H1 (cell line): ENCODE data around the gene UNC13D. TPM values are rescaled to one million over a fixed set of nuclear protein-coding genes. Genes with fewer than 3 reads are reported as not detected.

Source experiments
- CTCF ChIA-PET: fragments of 300-600 bp; sonication (Branson Sonifier 250); formaldehyde crosslinking; loops from one replicate; lab custom pipeline; 2021; ENCODE audit not compliant: partially characterized antibody; lab: Charles Lee
- POLR2A ChIA-PET: fragments of 300-600 bp; sonication (Branson Sonifier 250); formaldehyde crosslinking; loops from one replicate; lab custom pipeline; 2021; ENCODE audit warnings: inconsistent platforms; ENCODE audit not compliant: partially characterized antibody; lab: Charles Lee
- DNase-seq, 2 experiments: peaks; one replicate each; pipeline versions ENCODE4 v3.0.0 to v3.0.0-alpha.2; 2010 to 2022; ENCODE audit warnings: low spot score in 2 of 2, low read depth in 1 of 2, mixed read lengths in 1 of 2
- FAIRE-seq: peaks from 2 replicates; lab custom pipeline; 2011; peaks lifted over from hg19 to GRCh38; lab: Jason Lieb, UNC
- H2AFZ ChIP-seq: 2 replicates; pipeline ENCODE4 v1.8.1; 2012; ENCODE audit warnings: low read length, inconsistent platforms
- H2AK5ac ChIP-seq: 2 replicates; pipeline ENCODE4 v1.6.1; 2013; ENCODE audit warnings: low read depth, low read length
- H2BK120ac ChIP-seq: replicated peaks from 2 replicates; pipeline ENCODE3; 2013; ENCODE audit warnings: low read depth, low read length, inconsistent platforms
- H2BK12ac ChIP-seq: 2 replicates; pipeline ENCODE4 v1.6.1; 2013; ENCODE audit warnings: low read depth, low read length
- H2BK15ac ChIP-seq: 2 replicates; pipeline ENCODE4 v1.6.1; 2013; ENCODE audit warnings: low read length
- H2BK20ac ChIP-seq: 2 replicates; pipeline ENCODE4 v1.6.1; 2013; ENCODE audit warnings: low read length
- H2BK5ac ChIP-seq: 2 replicates; pipeline ENCODE4 v1.6.1; 2013; ENCODE audit warnings: low read depth, low read length
- H3K14ac ChIP-seq: 2 replicates; pipeline ENCODE4 v1.6.1; 2013; ENCODE audit warnings: inconsistent platforms; ENCODE audit not compliant: insufficient read length
- H3K18ac ChIP-seq: 2 replicates; pipeline ENCODE4 v1.6.1; 2013; ENCODE audit warnings: low read length; ENCODE audit errors: extremely low read depth
- H3K23ac ChIP-seq: 2 replicates; pipeline ENCODE4 v1.6.1; 2013; ENCODE audit warnings: inconsistent platforms; ENCODE audit not compliant: insufficient read length
- H3K23me2 ChIP-seq: 2 replicates; pipeline ENCODE4 v1.6.1; 2013; ENCODE audit warnings: low read depth, low read length
- H3K27ac ChIP-seq: 2 replicates; pipeline ENCODE4 v1.6.1; 2011; ENCODE audit warnings: low read depth, low read length, inconsistent platforms
- H3K27me3 ChIP-seq, 4 experiments: replicated peaks in 1 of 4; 1 replicate in 1 of 4; 2 replicates in 3 of 4; pipeline versions ENCODE4 v1.6.1 to v1.8.1; 2011 to 2013; ENCODE audit warnings: low read length in 3 of 4, mild to moderate bottlenecking in 3 of 4, inconsistent platforms in 2 of 4, mixed read lengths in 2 of 4, moderate library complexity in 1 of 4; ENCODE audit not compliant: control insufficient read depth in 3 of 4, insufficient read depth in 3 of 4; ENCODE audit errors: extremely low read depth in 1 of 4
- H3K36me3 ChIP-seq, 4 experiments: 2 replicates each; pipeline versions ENCODE4 v1.6.1 to v1.8.1; 2011 to 2013; ENCODE audit warnings: mild to moderate bottlenecking in 4 of 4, low read length in 3 of 4, moderate library complexity in 2 of 4, control low read depth in 1 of 4, inconsistent platforms in 1 of 4; ENCODE audit not compliant: insufficient read depth in 4 of 4, control insufficient read depth in 2 of 4
- H3K4ac ChIP-seq: replicated peaks from 2 replicates; pipeline ENCODE3; 2013; ENCODE audit warnings: low read length, low read depth, mixed read lengths, inconsistent platforms; ENCODE audit not compliant: insufficient read length
- H3K4me1 ChIP-seq, 4 experiments: replicated peaks in 1 of 4; 1 replicate in 1 of 4; 2 replicates in 3 of 4; pipeline versions ENCODE4 v1.6.1 to v1.8.1; 2011 to 2013; ENCODE audit warnings: low read length in 3 of 4, inconsistent platforms in 2 of 4, mixed read lengths in 1 of 4; ENCODE audit not compliant: insufficient read depth in 4 of 4, control insufficient read depth in 3 of 4
- H3K4me2 ChIP-seq, 2 experiments: 2 replicates each; pipeline versions ENCODE4 v1.6.1 to v1.8.1; 2011 to 2013; ENCODE audit warnings: low read depth in 2 of 2, low read length in 2 of 2, control low read depth in 1 of 2, inconsistent platforms in 1 of 2, mild to moderate bottlenecking in 1 of 2; ENCODE audit not compliant: insufficient read depth in 1 of 2
- H3K4me3 ChIP-seq, 4 experiments: fragments of 200-600, 300-600 bp in 1 of 4; sonication (generic), shearing (Covaris generic), sonication (Bioruptor Twin) in 1 of 4; 2 replicates each; pipeline versions ENCODE4 v1.5.1 to v1.8.1; 2011 to 2016; ENCODE audit warnings: low read length in 4 of 4, low read depth in 3 of 4, control low read depth in 2 of 4, inconsistent platforms in 2 of 4, mild to moderate bottlenecking in 2 of 4, mixed read lengths in 1 of 4, moderate library complexity in 1 of 4; ENCODE audit not compliant: insufficient read depth in 2 of 4; ENCODE audit errors: extremely low read depth in 1 of 4
- H3K56ac ChIP-seq: replicated peaks from 2 replicates; pipeline ENCODE3; 2013; ENCODE audit warnings: low read depth, mild to moderate bottlenecking, mixed read lengths, low read length, inconsistent platforms; ENCODE audit not compliant: insufficient read length
- H3K79me1 ChIP-seq: 2 replicates; pipeline ENCODE4 v1.6.1; 2013; ENCODE audit warnings: low read depth, low read length, control low read depth
- H3K79me2 ChIP-seq, 2 experiments: 2 replicates each; pipeline versions ENCODE4 v1.6.1 to v1.8.1; 2012 to 2013; ENCODE audit warnings: low read length in 2 of 2, mild to moderate bottlenecking in 2 of 2, inconsistent platforms in 1 of 2; ENCODE audit not compliant: insufficient read depth in 2 of 2, control insufficient read depth in 1 of 2
- H3K9ac ChIP-seq, 4 experiments: replicated peaks in 1 of 4; 1 replicate in 1 of 4; 2 replicates in 3 of 4; pipeline versions ENCODE4 v1.6.1 to v1.8.1; 2011 to 2013; ENCODE audit warnings: low read depth in 3 of 4, low read length in 3 of 4, control low read depth in 2 of 4, mild to moderate bottlenecking in 2 of 4, moderate library complexity in 2 of 4, inconsistent platforms in 1 of 4; ENCODE audit errors: extremely low read depth in 1 of 4
- H3K9me3 ChIP-seq, 2 experiments: 2 replicates each; pipeline versions ENCODE4 v1.6.1 to v1.8.1; 2012 to 2013; ENCODE audit warnings: mild to moderate bottlenecking in 2 of 2, moderate library complexity in 2 of 2, control low read depth in 1 of 2, inconsistent platforms in 1 of 2, low read depth in 1 of 2, low read length in 1 of 2, mixed read lengths in 1 of 2; ENCODE audit not compliant: insufficient read depth in 2 of 2
- H4K20me1 ChIP-seq, 2 experiments: replicated peaks in 1 of 2; 2 replicates each; pipeline versions ENCODE3 to v1.8.1; 2011 to 2013; ENCODE audit warnings: inconsistent platforms in 2 of 2, low read length in 2 of 2, mild to moderate bottlenecking in 1 of 2; ENCODE audit not compliant: insufficient read depth in 2 of 2, control insufficient read depth in 1 of 2
- H4K5ac ChIP-seq: 2 replicates; pipeline ENCODE4 v1.6.1; 2013; ENCODE audit warnings: low read length, low read depth, mixed read lengths, inconsistent platforms; ENCODE audit not compliant: insufficient read length
- H4K8ac ChIP-seq: 2 replicates; pipeline ENCODE4 v1.8.0; 2013; ENCODE audit warnings: mild to moderate bottlenecking, moderate library complexity, low read length, inconsistent platforms; ENCODE audit not compliant: insufficient read depth; ENCODE audit errors: extremely low read depth
- H4K91ac ChIP-seq: replicated peaks from 2 replicates; pipeline ENCODE3; 2013; ENCODE audit warnings: low read length, mixed read lengths, inconsistent platforms; ENCODE audit not compliant: insufficient read length
- CBX8 ChIP-seq: fragments of 300-800, 300-1000 bp; sonication (generic); IDR thresholded peaks from 2 replicates; pipeline ENCODE4 v1.7.1; 2016; ENCODE audit warnings: low read depth, low read length, borderline replicate concordance
- EP300 ChIP-seq, 2 experiments: IDR thresholded peaks; 1 replicate in 1 of 2; 2 replicates in 1 of 2; pipeline ENCODE4 v1.6.1; 2011 to 2012; ENCODE audit warnings: low read depth in 2 of 2, low read length in 2 of 2, mild to moderate bottlenecking in 2 of 2, borderline replicate concordance in 1 of 2, inconsistent platforms in 1 of 2, moderate library complexity in 1 of 2
- GTF2F1 ChIP-seq: IDR thresholded peaks from 2 replicates; pipeline ENCODE4 v1.6.1; 2012; ENCODE audit warnings: low read depth, low read length, improper control_type of control experiment, borderline replicate concordance
- MAX ChIP-seq: IDR thresholded peaks from 2 replicates; pipeline ENCODE4 v1.6.1; 2012; ENCODE audit warnings: inconsistent platforms
- RNF2 ChIP-seq: fragments of 200-900, 300-1000 bp; sonication (generic); IDR thresholded peaks from 2 replicates; pipeline ENCODE4 v1.7.1; 2016; ENCODE audit warnings: borderline replicate concordance, low read depth, mild to moderate bottlenecking, antibody characterized with exemption, low read length; ENCODE audit not compliant: poor library complexity, severe bottlenecking; ENCODE audit errors: missing control alignments
- RXRA ChIP-seq: IDR thresholded peaks from 2 replicates; pipeline ENCODE4 v1.6.1; 2011; ENCODE audit warnings: low read depth, mild to moderate bottlenecking, low read length, moderate library complexity; ENCODE audit not compliant: insufficient read depth
- SAP30 ChIP-seq: fragments of 300-600 bp; sonication (generic); IDR thresholded peaks from 2 replicates; pipeline ENCODE4 v1.7.1; 2012; ENCODE audit warnings: low read length, moderate library complexity, mild to moderate bottlenecking, inconsistent platforms; ENCODE audit not compliant: insufficient read depth, insufficient replicate concordance
- TEAD4 ChIP-seq: IDR thresholded peaks from 2 replicates; pipeline ENCODE4 v1.6.1; 2012; ENCODE audit warnings: low read depth, low read length, inconsistent platforms, mixed read lengths
- WGBS, 2 experiments: shearing (Covaris generic) in 1 of 2; methylation state at CpG; one replicate each; pipeline versions ENCODE4 v1.1.6 to v1.1.7; 2013 to 2015; ENCODE audit warnings: low lambda C conversion rate in 2 of 2, mixed read lengths in 2 of 2, inconsistent platforms in 1 of 2, low coverage in 1 of 2, missing lambda C conversion rate in 1 of 2; ENCODE audit not compliant: insufficient replicate concordance in 2 of 2, insufficient coverage in 1 of 2, insufficient read length in 1 of 2; ENCODE audit errors: extremely low coverage in 1 of 2, missing lambda C conversion rate in 1 of 2; 5-methylcytosine and 5-hydroxymethylcytosine counted together
- polyA plus RNA-seq, 7 experiments: library from polyadenylated mRNA; depleted of rRNA in 3 of 7; stranded (reverse) in 5 of 7; unstranded in 2 of 7; fragments of >200 nt in 5 of 7; fragments of 200-250 nt in 2 of 7; gene quantifications; 1 replicate in 5 of 7; 2 replicates in 1 of 7; 4 replicates in 1 of 7; pipeline versions ENCODE4 v1.2.1 to v1.2.3, GENCODE V29; 2011 to 2013; ENCODE audit warnings: missing spikeins in 2 of 7, mixed read lengths in 2 of 7
- total RNA-seq: library from RNA; stranded (reverse); fragmentation: NEBNext Ultra II Directional; extraction: Animal tissue kit (Norgen Biotek cat#: 25700); gene quantifications from 2 replicates; pipeline ENCODE4 v1.2.1, GENCODE V29; 2021

Gene UNC13D
- total and polyA plus RNA-seq, 2 of the 8 experiments (the other 6 are each of a cell fraction or from before 2014, with no cell fraction given) = 3.6 to 8.4 TPM

GRCh38 chr17:75827308-75828075 lies 16.7 kb downstream of the UNC13D start:
- DNase-seq (peak; percentile 44 to 96), FAIRE-seq (peak; percentile 63)
- peak overlapping the region; percentile 43; the same call in 1 of the 2 replicates for H3K27ac ChIP-seq
- H2BK20ac ChIP-seq = no peak overlapping the region
- no peak overlapping the region for H3K23ac ChIP-seq
- no peak overlapping the region for H2AK5ac ChIP-seq
- peak overlapping the region; percentile 70 for H3K56ac ChIP-seq
- H3K4me2 ChIP-seq = peak overlapping the region; percentile 19 to 81; a peak in 3 of 4 replicates
- POLR2A ChIA-PET = interaction anchor here (0.6 to 16.0 kb wide), 18 partner anchors 9 to 278 kb away, joined by 3 to 216 read pairs (median 6); partner anchors contain the start of genes RECQL5, SAP30BP, TRIM65 and UNK
- H4K91ac ChIP-seq = no peak overlapping the region
- peaks cover 3 to 17% (median 14%) of the 10 kb centered on the region in 4 experiments; a peak in 7 of 8 replicates for H3K36me3 ChIP-seq
- H3K79me1 ChIP-seq = 0 out of 2 replicates have a peak, but pooled peaks cover 2% of the 10 kb centered on the region
- peak overlapping the region; percentile 63; the same call in 1 of the 2 replicates for H2BK12ac ChIP-seq
- no peaks in the 10 kb centered on the region for H4K20me1 ChIP-seq
- peak overlapping the region; percentile 87 for H3K18ac ChIP-seq
- H3K14ac ChIP-seq = no peak overlapping the region
- H2BK15ac ChIP-seq = no peak overlapping the region
- peak overlapping the region; percentile 47; the same call in 1 of the 2 replicates for H2AFZ ChIP-seq
- H4K8ac ChIP-seq = peak overlapping the region; percentile 90; the same call in 1 of the 2 replicates
- H3K79me2 ChIP-seq = no peaks in the 10 kb centered on the region
- H3K9ac ChIP-seq = peak overlapping the region in 2 of 4 experiments; percentile 16 to 33; a peak in 2 of 7 replicates
- no peaks in the 10 kb centered on the region for H3K27me3 ChIP-seq
- peaks cover 2% of the 10 kb centered on the region; the same call in 1 of the 2 replicates for H3K23me2 ChIP-seq
- WGBS, 2 experiments = 40% methylated on average over 17 of the region's 21 CpGs; no CpG with 5 or more reads in 1 of the 2 experiments
- H3K4me3 ChIP-seq = peak overlapping the region in 3 of 4 experiments; percentile 27 to 53 (median 45); a peak in 6 of 8 replicates
- CTCF ChIA-PET = interaction anchor here (0.7 to 21.9 kb wide), 31 partner anchors 9 to 303 kb away, joined by 3 to 563 read pairs (median 4); partner anchors contain the start of genes GALK1, UNC13D, UNK and WBP2
- no peak overlapping the region for H2BK120ac ChIP-seq
- H3K9me3 ChIP-seq = no peaks in the 10 kb centered on the region
- H3K4me1 ChIP-seq = peaks cover 0 to 28% (median 23%) of the 10 kb centered on the region in 4 experiments; a peak in 6 of 7 replicates
- peak overlapping the region; percentile 44 for H4K5ac ChIP-seq
- peak overlapping the region; percentile 83 for H2BK5ac ChIP-seq
- peak overlapping the region; percentile 14 for H3K4ac ChIP-seq
- TF ChIP-seq TEAD4 (no peak), EP300 (IDR thresholded peaks at IDR 0.05; ENCODE audit: borderline replicate concordance in 1 of 2, low read depth in 2 of 2, low read length in 2 of 2) (0 out of 3 replicates have a peak, but pooled peaks of 1 of the 2 experiments have one; percentile 13), CBX8 (no peak), GTF2F1 (no peak), SAP30 (no peak), RXRA (no peak), MAX (peak; percentile 18; the same call in 1 of the 2 replicates), RNF2 (no peak)
